Kidney epithelial cell (primary cell): ENCODE data around the gene PLXNA1. TPM values are rescaled to one million over a fixed set of nuclear protein-coding genes. Genes with fewer than 3 reads are reported as not detected.

Experiments
- DNase-seq: peaks from one replicate; pipeline ENCODE4 v3.0.0-alpha.2; 2010; ENCODE audit warnings: low read depth
- H3K27me3 ChIP-seq: 2 replicates; pipeline ENCODE4 v1.6.0; 2011; ENCODE audit warnings: low read length; ENCODE audit not compliant: control insufficient read depth, insufficient read depth
- H3K36me3 ChIP-seq: 2 replicates; pipeline ENCODE4 v1.5.1; 2011; ENCODE audit warnings: low read length; ENCODE audit not compliant: control insufficient read depth, insufficient read depth
- H3K4me3 ChIP-seq: 2 replicates; pipeline ENCODE4 v1.5.1; 2011; ENCODE audit warnings: low read depth, mild to moderate bottlenecking, control low read depth, low read length
- total RNA-seq: library from RNA; depleted of rRNA; stranded (reverse); fragments of >200 nt; gene quantifications from 2 replicates; pipeline ENCODE4 v1.2.3, GENCODE V29; 2015
- TF ChIP-seq, protein P1 (sequence below): IDR thresholded peaks from 2 replicates; pipeline ENCODE4 v1.5.1; 2011; ENCODE audit warnings: mild to moderate bottlenecking, moderate library complexity, low read length, control low read depth, inconsistent platforms; ENCODE audit not compliant: insufficient read depth, poor library complexity, severe bottlenecking

Gene PLXNA1
- total RNA-seq, 1 donor from 2014 or later: 54.3 TPM

GRCh38 chr3:126944089-126944965, 38.6 kb upstream of the PLXNA1 start:
- TF ChIP-seq, protein P1, sequence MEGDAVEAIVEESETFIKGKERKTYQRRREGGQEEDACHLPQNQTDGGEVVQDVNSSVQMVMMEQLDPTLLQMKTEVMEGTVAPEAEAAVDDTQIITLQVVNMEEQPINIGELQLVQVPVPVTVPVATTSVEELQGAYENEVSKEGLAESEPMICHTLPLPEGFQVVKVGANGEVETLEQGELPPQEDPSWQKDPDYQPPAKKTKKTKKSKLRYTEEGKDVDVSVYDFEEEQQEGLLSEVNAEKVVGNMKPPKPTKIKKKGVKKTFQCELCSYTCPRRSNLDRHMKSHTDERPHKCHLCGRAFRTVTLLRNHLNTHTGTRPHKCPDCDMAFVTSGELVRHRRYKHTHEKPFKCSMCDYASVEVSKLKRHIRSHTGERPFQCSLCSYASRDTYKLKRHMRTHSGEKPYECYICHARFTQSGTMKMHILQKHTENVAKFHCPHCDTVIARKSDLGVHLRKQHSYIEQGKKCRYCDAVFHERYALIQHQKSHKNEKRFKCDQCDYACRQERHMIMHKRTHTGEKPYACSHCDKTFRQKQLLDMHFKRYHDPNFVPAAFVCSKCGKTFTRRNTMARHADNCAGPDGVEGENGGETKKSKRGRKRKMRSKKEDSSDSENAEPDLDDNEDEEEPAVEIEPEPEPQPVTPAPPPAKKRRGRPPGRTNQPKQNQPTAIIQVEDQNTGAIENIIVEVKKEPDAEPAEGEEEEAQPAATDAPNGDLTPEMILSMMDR: no peak

GRCh38 chr3:126945171-126945721, 37.7 kb upstream of the PLXNA1 start:
- TF ChIP-seq, protein P1: no peak
- H3K27me3 ChIP-seq: no peaks in the 10 kb centered on the region
- no peak overlapping the region for H3K4me3 ChIP-seq
- H3K36me3 ChIP-seq: no peaks in the 10 kb centered on the region
- DNase-seq: no peak

More at GRCh38 chr3:126944089-126944965, 38.6 kb upstream of the PLXNA1 start:
- Histone ChIP-seq H3K4me3 (no peak overlapping the region), H3K27me3 (no peaks in the 10 kb centered on the region), H3K36me3 (no peaks in the 10 kb centered on the region)
- DNase-seq: no peak

GRCh38 chr3:126945891-126946290, 37.0 kb upstream of the PLXNA1 start:
- TF ChIP-seq, protein P1: no peak

GRCh38 chr3:126946405-126946804, 36.5 kb upstream of the PLXNA1 start:
- TF ChIP-seq, protein P1: no peak
- Histone ChIP-seq H3K27me3 (no peaks in the 10 kb centered on the region), H3K4me3 (no peak overlapping the region), H3K36me3 (no peaks in the 10 kb centered on the region)
- DNase-seq: no peak

More at GRCh38 chr3:126945891-126946290, 37.0 kb upstream of the PLXNA1 start:
- DNase-seq: no peak
- Histone ChIP-seq H3K4me3 (no peak overlapping the region), H3K36me3 (no peaks in the 10 kb centered on the region), H3K27me3 (no peaks in the 10 kb centered on the region)

DNA sequence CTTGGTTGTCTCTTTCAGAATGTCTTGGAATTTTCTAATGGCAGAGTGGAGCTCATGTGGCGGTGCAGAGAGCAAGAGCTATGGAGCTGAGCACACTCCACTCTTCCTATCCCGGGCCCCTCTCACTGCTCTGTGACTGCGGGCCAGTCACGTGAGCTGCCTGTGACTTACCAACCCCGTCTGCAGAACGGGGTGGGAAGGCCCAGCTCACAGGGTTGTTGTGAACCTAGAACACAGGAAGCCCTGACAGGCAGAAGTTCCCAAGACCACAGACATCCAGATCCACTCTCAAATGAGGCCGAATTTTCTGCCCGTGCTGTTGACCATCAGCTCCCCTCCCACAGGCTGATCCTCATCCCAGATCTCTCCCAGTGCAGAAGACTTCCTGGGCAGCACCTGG, 35.5 kb upstream of the PLXNA1 start:
- no peak overlapping the region for H3K4me3 ChIP-seq
- TF ChIP-seq, protein P1: no peak
- no peaks in the 10 kb centered on the region for H3K36me3 ChIP-seq
- H3K27me3 ChIP-seq: no peaks in the 10 kb centered on the region
- no peak for DNase-seq
